Measurements from ENCODE around the gene GLDC.

Gene GLDC

GRCh38 chr9:6605202-6605601, 40.3 kb downstream of the GLDC start:
- TF ChIP-seq CTCF (IDR thresholded peaks at IDR 0.05; ENCODE audit: low read depth, low read length): no peak
- no peak overlapping the region for H3K4me3 ChIP-seq (ENCODE audit: low read depth, low read length)

- no peak overlapping the region for H3K4me3 ChIP-seq (ENCODE audit: low read depth, low read length)
- no peak for TF ChIP-seq CTCF (IDR thresholded peaks at IDR 0.05; ENCODE audit: low read depth, low read length)
Observed at GRCh38 chr9:6600426-6600825, 45.1 kb downstream of the GLDC start.

- H3K4me3 ChIP-seq (ENCODE audit: low read depth, low read length): no peak overlapping the region
- TF ChIP-seq CTCF (IDR thresholded peaks at IDR 0.05; ENCODE audit: low read depth, low read length): no peak
Observed at GRCh38 chr9:6600006-6600405, 45.5 kb downstream of the GLDC start.

- TF ChIP-seq CTCF (IDR thresholded peaks at IDR 0.05; ENCODE audit: low read depth, low read length): no peak
- H3K4me3 ChIP-seq (ENCODE audit: low read depth, low read length): no peak overlapping the region
Observed at GRCh38 chr9:6598249-6598725, 47.2 kb downstream of the GLDC start.

GRCh38 chr9:6592791-6593190, 52.7 kb downstream of the GLDC start:
- TF ChIP-seq CTCF (IDR thresholded peaks at IDR 0.05; ENCODE audit: low read depth, low read length): no peak
- H3K4me3 ChIP-seq (ENCODE audit: low read depth, low read length): no peak overlapping the region

GRCh38 chr9:6592231-6592630, 53.3 kb downstream of the GLDC start:
- no peak for TF ChIP-seq CTCF (IDR thresholded peaks at IDR 0.05; ENCODE audit: low read depth, low read length)
- H3K4me3 ChIP-seq (ENCODE audit: low read depth, low read length): no peak overlapping the region

- no peak for TF ChIP-seq CTCF (IDR thresholded peaks at IDR 0.05; ENCODE audit: low read depth, low read length)
- no peak overlapping the region for H3K4me3 ChIP-seq (ENCODE audit: low read depth, low read length)
Observed at GRCh38 chr9:6590772-6591384, 54.7 kb downstream of the GLDC start.
